Aorta (tissue), 5 donors: ENCODE data around the gene HSPG2. TPM values are rescaled to one million over a fixed set of nuclear protein-coding genes. Genes with fewer than 3 reads are reported as not detected.
A peak's percentile ranks its signal among the peaks of the same experiment; 100 is the strongest.

ENCODE experiments used
- ATAC-seq: fragments of 200-7000 bp; cut with Tn5 transposase; one replicate; pipeline ENCODE4 v1.9.1; 2022; ENCODE audit warnings: moderate library complexity; ENCODE audit not compliant: low FRiP score
- DNase-seq, 2 donors: peaks; one replicate each; pipeline ENCODE4 v3.0.0-alpha.2; 2020
- H3K27ac ChIP-seq, 2 donors: one replicate each; pipeline ENCODE4 v1.5.1; 2013; ENCODE audit warnings: low read length in 2 of 2, mild to moderate bottlenecking in 2 of 2, moderate library complexity in 2 of 2, control low read depth in 1 of 2, inconsistent platforms in 1 of 2, low read depth in 1 of 2
- H3K27me3 ChIP-seq, 2 donors: one replicate each; pipeline ENCODE4 v1.6.1; 2013; ENCODE audit warnings: control low read depth in 1 of 2, low read length in 1 of 2, mild to moderate bottlenecking in 1 of 2, moderate library complexity in 1 of 2; ENCODE audit not compliant: insufficient read depth in 2 of 2, control insufficient read depth in 1 of 2
- H3K36me3 ChIP-seq, 2 donors: one replicate each; pipeline ENCODE4 v1.6.1; 2013; ENCODE audit warnings: control low read depth in 1 of 2, low read length in 1 of 2, mild to moderate bottlenecking in 1 of 2; ENCODE audit not compliant: insufficient read depth in 2 of 2, control insufficient read depth in 1 of 2
- H3K4me1 ChIP-seq, 2 donors: one replicate each; pipeline ENCODE4 v1.6.1; 2013; ENCODE audit warnings: low read length in 2 of 2, control low read depth in 1 of 2, mild to moderate bottlenecking in 1 of 2, moderate library complexity in 1 of 2; ENCODE audit not compliant: insufficient read depth in 2 of 2, control insufficient read depth in 1 of 2
- H3K4me3 ChIP-seq, 2 donors: one replicate each; pipeline ENCODE4 v1.5.1; 2013; ENCODE audit warnings: low read length in 2 of 2, control low read depth in 1 of 2, mild to moderate bottlenecking in 1 of 2
- H3K9me3 ChIP-seq: one replicate; pipeline ENCODE4 v1.6.1; 2013; ENCODE audit warnings: mild to moderate bottlenecking, low read length; ENCODE audit not compliant: control insufficient read depth
- WGBS, 2 donors: extraction: QIAGEN DNeasy Blood & Tissue Kit; methylation state at CpG; one replicate each; pipeline ENCODE4 v1.1.7; 2013; 5-methylcytosine and 5-hydroxymethylcytosine counted together
- intact Hi-C, 2 donors: fragments of 100-400 bp; cut with DNase I; formaldehyde crosslinking; loops; one replicate each; pipeline versions ENCODE4 v1.14.2 to v1.15.0; 2022
- polyA plus RNA-seq, 2 donors: library from polyadenylated mRNA; stranded (reverse); fragments of 200-250 nt; gene quantifications; one replicate each; pipeline ENCODE4 v1.2.3, GENCODE V29; 2013
- total RNA-seq, 2 donors: library from RNA; stranded (reverse); fragmentation: NEBNext Ultra II Directional; extraction: Animal tissue kit (Norgen Biotek cat#: 25700); gene quantifications; one replicate each; pipeline ENCODE4 v1.2.1, GENCODE V29; 2021
- donor health status: healthy with polysubstance abuse.
- donor health status: Bipolar disorder and iron deficiency.
- donor health status: DM: no; HTN: no; CAD: no.
- donor health status: DM: no; HTN: no; CAD: no.
- donor health status: DM: yes; HTN: yes; CAD: no.

Gene HSPG2
- total and polyA plus RNA-seq, 4 donors, result 49.1 to 1,205 (median 568) TPM

- H3K27me3 ChIP-seq, result no peaks in the 10 kb centered on the region
- 91 to 93% methylated on average over 30 of the region's 30 CpGs for WGBS, 2 donors
- intact Hi-C loops, result no loop called here
- H3K27ac ChIP-seq, result no peak overlapping the region
- no peaks in the 10 kb centered on the region for H3K4me1 ChIP-seq
- no peak for ATAC-seq
- peaks cover 4 to 35% of the 10 kb centered on the region in 2 donors for H3K36me3 ChIP-seq
- no peaks in the 10 kb centered on the region for H3K9me3 ChIP-seq
- DNase-seq, result peak in 1 of 2 donors; percentile 76
- no peak overlapping the region for H3K4me3 ChIP-seq
These were observed 87.1 kb downstream of the HSPG2 start for GRCh38 chr1:21849909-21850576.

- no peaks in the 10 kb centered on the region for H3K4me1 ChIP-seq
- ATAC-seq (no peak), DNase-seq (no peak)
- no peaks in the 10 kb centered on the region for H3K9me3 ChIP-seq
- 94 to 97% methylated on average over 17 of the region's 17 CpGs for WGBS, 2 donors
- H3K27ac ChIP-seq, result no peak overlapping the region
- intact Hi-C loops, result no loop called here
- H3K36me3 ChIP-seq, result peaks cover 4 to 30% of the 10 kb centered on the region in 2 donors
- H3K27me3 ChIP-seq, result no peaks in the 10 kb centered on the region
- no peak overlapping the region for H3K4me3 ChIP-seq
These were observed 88.5 kb downstream of the HSPG2 start for GRCh38 chr1:21848524-21849174.

- no peak for ATAC-seq
- peaks cover 4 to 34% of the 10 kb centered on the region in 2 donors for H3K36me3 ChIP-seq
- no peaks in the 10 kb centered on the region for H3K9me3 ChIP-seq
- no peaks in the 10 kb centered on the region for H3K27me3 ChIP-seq
- 84 to 85% methylated on average over 47 of the region's 47 CpGs for WGBS, 2 donors
- DNase-seq, result peak in 1 of 2 donors; percentile 66
- no peak overlapping the region for H3K4me3 ChIP-seq
- intact Hi-C loops, result no loop called here
- no peaks in the 10 kb centered on the region for H3K4me1 ChIP-seq
- no peak overlapping the region for H3K27ac ChIP-seq
These were observed 89.6 kb downstream of the HSPG2 start for GRCh38 chr1:21847223-21848205.

GRCh38 chr1:21845646-21846641 is 91.2 kb downstream of the HSPG2 start:
- H3K27me3 ChIP-seq, result no peaks in the 10 kb centered on the region
- ATAC-seq, result no peak
- no peaks in the 10 kb centered on the region for H3K4me1 ChIP-seq
- peak in 1 of 2 donors; percentile 68 for DNase-seq
- no peak overlapping the region for H3K4me3 ChIP-seq
- peaks cover 4 to 31% of the 10 kb centered on the region in 2 donors for H3K36me3 ChIP-seq
- H3K9me3 ChIP-seq, result no peaks in the 10 kb centered on the region
- H3K27ac ChIP-seq, result no peak overlapping the region
- intact Hi-C loops, result no loop called here
- 88 to 90% methylated on average over 31 to 33 of the region's 33 CpGs for WGBS, 2 donors

- intact Hi-C loops, result no loop called here
- Histone ChIP-seq H3K27ac (no peak overlapping the region), H3K27me3 (no peaks in the 10 kb centered on the region), H3K9me3 (no peaks in the 10 kb centered on the region), H3K4me3 (no peak overlapping the region), H3K4me1 (no peaks in the 10 kb centered on the region), H3K36me3 (peaks cover 4 to 29% of the 10 kb centered on the region in 2 donors)
- ATAC-seq, result no peak
- DNase-seq, result peak in 1 of 2 donors; percentile 74
- WGBS, 2 donors, result 85 to 86% methylated on average over 11 of the region's 11 CpGs
These were observed 93.1 kb downstream of the HSPG2 start for GRCh38 chr1:21843996-21844395.

- H3K27ac ChIP-seq, result no peak overlapping the region
- 89 to 91% methylated on average over 13 of the region's 13 CpGs for WGBS, 2 donors
- H3K4me1 ChIP-seq, result no peaks in the 10 kb centered on the region
- H3K36me3 ChIP-seq, result peaks cover 2 to 31% of the 10 kb centered on the region in 2 donors
- intact Hi-C loops, result no loop called here
- H3K4me3 ChIP-seq, result no peak overlapping the region
- no peaks in the 10 kb centered on the region for H3K9me3 ChIP-seq
- no peaks in the 10 kb centered on the region for H3K27me3 ChIP-seq
- ATAC-seq, result no peak
- no peak for DNase-seq
These were observed 93.9 kb downstream of the HSPG2 start for GRCh38 chr1:21843208-21843607.

- H3K4me1 ChIP-seq, result no peaks in the 10 kb centered on the region
- H3K27ac ChIP-seq, result no peak overlapping the region
- no peak overlapping the region for H3K4me3 ChIP-seq
- peaks cover 2 to 26% of the 10 kb centered on the region in 2 donors for H3K36me3 ChIP-seq
- H3K9me3 ChIP-seq, result no peaks in the 10 kb centered on the region
- no peaks in the 10 kb centered on the region for H3K27me3 ChIP-seq
- ATAC-seq (no peak), DNase-seq (no peak)
- 81 to 85% methylated on average over 15 of the region's 15 CpGs for WGBS, 2 donors
- intact Hi-C loops, result no loop called here
These were observed 94.4 kb downstream of the HSPG2 start for GRCh38 chr1:21842606-21843162.
